Heart left ventricle (tissue), 13 donors: ENCODE measurements around the gene LMO4.

Experiments used
- CTCF ChIP-seq, 12 donors: fragments of 200-600 bp; sonication (generic) in 4 of 12; IDR thresholded peaks; one replicate each; pipeline versions ENCODE4 v1.5.0 to v1.8.0; 2018 to 2022; ENCODE audit warnings: antibody characterized with exemption in 12 of 12, mild to moderate bottlenecking in 5 of 12
- POLR2A ChIP-seq, 2 donors: fragments of 450-650 bp; IDR thresholded peaks; one replicate each; pipeline ENCODE4 v1.6.1; 2017; ENCODE audit warnings: antibody characterized with exemption in 2 of 2, mild to moderate bottlenecking in 2 of 2, moderate library complexity in 2 of 2
- donor health status: ischemic (EF 13 %, LVEDD 7.1; RV severe dilation, severe dysfunction).
- donor health status: DM: no; HTN: yes; CAD: no.
- donor health status: DM: no; HTN: no; CAD: no.
- donor health status: ischemic (EF 25% LVEDD 6.9; RV normal size, moderate dysfunction).
- donor health status: ischemic (EF 25% LVEDD 5.7; RV mildly dilated, moderate dysfunction).
- donor health status: ischemic (EF 35%, LVEDD 5.7; RV mildly dilated, moderate dysfunction).
- donor health status: nonischemic (EF 11% LVEDD 7.7; RV severe dilation, severe dysfunction).
- donor health status: DM: yes; HTN: yes; CAD: no.
- donor health status: PGD.
- donor health status: ischemic (EF 29% LVEDD 5.4; RV normal size, mild dysfunction).
- donor health status: nonischemic (EF 23%, LVEDD 6.1; RV moderate dilation, normal function).

DNA sequence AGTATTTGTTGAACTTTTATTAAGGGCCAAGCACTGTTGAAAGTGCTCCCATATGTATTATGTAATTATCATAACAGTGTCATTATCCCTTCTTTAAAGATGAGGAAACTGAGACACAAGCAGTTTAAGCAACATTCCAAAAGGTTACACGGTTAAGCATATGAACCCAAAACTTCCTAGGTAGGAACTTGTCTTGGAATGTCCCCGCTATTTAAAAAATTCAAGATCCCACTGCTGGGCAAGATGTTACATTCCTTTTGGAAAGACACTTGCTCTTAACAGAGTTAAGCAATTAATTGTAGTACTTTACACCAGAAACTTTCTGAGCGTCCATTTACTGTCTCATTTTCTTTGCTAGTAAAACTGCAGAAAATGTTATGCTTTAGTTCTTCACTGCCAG, 15.6 kb downstream of the LMO4 start:
- no peak for TF ChIP-seq POLR2A (IDR thresholded peaks at IDR 0.05)
- TF ChIP-seq CTCF (IDR thresholded peaks at IDR 0.05): no peak
